Hypothalamus (tissue), 51 donors: ENCODE results near the gene ANKRD34A.

Experiments used
- DNase-seq, 51 donors: peaks; one replicate each; lab custom pipeline; 2025; lab: John Stamatoyannopoulos, UW

ANKRD34A gene

DNA sequence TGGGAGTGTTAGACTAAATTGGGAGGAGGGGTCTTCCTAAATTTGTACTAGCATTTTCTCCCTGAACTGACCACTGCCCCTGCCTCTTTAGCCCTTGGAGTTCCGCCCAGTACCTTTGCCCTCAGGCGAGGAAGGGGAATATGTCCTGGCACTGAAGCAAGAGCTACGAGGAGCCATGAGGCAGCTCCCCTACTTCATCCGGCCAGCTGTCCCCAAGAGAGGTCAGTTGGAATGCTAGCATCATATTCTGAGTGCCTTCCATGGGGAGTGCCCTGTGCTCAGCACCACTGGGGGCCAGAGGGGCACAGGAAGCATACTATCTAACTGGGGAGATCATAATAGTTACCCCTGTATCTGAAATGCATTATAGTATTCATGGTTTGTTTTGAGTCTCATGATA is 10.8 kb upstream of the ANKRD34A start:
- no peak for DNase-seq

DNA sequence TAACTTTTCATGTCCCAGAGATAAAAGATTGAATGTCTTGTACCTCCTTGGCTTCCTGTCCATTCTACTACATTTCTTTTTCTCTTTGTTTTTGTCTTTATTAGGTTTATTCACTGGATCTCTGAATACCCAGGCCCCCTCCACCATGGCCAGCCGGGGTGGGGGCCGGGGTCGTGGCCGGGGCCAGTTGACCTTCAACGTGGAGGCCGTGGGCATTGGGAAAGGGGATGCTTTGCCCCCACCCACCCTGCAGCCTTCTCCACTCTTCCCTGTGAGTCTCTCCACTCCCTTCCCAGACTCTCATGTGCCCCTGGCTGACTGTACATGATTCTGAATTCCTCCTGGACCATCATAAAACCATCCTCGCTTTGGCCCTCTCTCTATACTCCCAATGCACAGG is 10.3 kb upstream of the ANKRD34A start:
- no peak for DNase-seq

- no peak for DNase-seq
Observed at GRCh38 chr1:145972580-145972979, 8.2 kb upstream of the ANKRD34A start.

DNA sequence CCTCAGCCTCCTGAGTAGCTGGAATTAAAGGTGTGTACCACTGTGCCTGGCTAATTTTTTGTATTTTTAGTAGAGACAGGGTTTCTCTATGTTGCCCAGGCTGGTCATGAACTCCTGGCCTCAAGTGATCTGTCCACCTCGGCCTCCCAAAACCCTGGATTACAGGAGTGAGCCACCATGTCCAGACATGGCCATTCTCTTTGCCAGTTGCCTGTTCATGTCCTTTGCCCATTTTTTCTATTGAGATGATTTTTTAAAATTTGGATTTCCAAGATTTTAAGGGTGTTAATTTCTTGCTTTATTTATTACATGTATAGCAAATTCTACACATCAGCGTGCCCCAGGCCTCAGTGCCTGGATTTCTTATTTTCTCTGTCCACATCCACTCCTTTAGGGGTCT is 2.9 kb upstream of the ANKRD34A start:
- no peak for DNase-seq

DNA sequence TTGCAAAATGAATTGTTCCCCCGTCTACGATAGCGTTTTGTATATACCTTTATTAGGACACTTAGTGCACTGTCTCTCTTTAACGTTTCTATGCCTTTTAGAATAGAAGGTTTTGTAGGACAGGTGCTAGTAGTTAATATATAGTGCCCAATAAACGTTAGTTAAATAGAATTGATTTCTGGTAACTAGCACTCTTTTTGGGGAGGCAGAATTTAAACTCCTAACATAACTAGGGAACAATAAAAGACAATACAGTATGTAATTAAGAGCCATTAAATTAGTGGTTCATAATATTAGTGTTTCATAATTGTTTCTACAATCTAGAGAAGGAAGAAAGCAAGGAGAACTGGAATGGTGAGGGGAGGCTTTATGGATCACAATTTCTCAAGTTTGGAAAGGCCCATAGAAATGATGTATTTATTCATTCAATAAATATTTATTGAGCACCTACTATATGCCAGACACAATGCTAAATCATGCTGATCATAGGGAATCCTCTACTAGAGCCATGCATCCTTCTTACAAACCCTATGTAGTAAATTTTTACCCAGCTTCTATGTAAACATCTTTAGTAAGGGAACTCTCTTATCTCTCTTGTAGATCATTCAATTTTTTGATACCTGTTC is 857 bp upstream of the ANKRD34A start:
- no peak for DNase-seq

- DNase-seq, result peak in 1 of 51 donors; percentile 56
Observed at GRCh38 chr1:145963265-145964019, 933 bp downstream of the ANKRD34A start.

- DNase-seq, result peak in 49 of 51 donors; percentile 30 to 90 (median 67)
Observed at GRCh38 chr1:145962157-145963102, 1.9 kb downstream of the ANKRD34A start.

- DNase-seq, result peak in 43 of 51 donors; percentile 11 to 80 (median 36)
Observed at GRCh38 chr1:145961425-145962156, 2.8 kb downstream of the ANKRD34A start.

GRCh38 chr1:145961109-145961424 is 3.3 kb downstream of the ANKRD34A start:
- DNase-seq, result peak in 1 of 51 donors; percentile 32

- peak in 47 of 51 donors; percentile 24 to 87 (median 70) for DNase-seq
Observed at GRCh38 chr1:145960468-145961108, 3.8 kb downstream of the ANKRD34A start.

- DNase-seq, result peak in 4 of 51 donors; percentile 27 to 43 (median 36)
Observed at GRCh38 chr1:145959957-145960467, 4.4 kb downstream of the ANKRD34A start.

DNA sequence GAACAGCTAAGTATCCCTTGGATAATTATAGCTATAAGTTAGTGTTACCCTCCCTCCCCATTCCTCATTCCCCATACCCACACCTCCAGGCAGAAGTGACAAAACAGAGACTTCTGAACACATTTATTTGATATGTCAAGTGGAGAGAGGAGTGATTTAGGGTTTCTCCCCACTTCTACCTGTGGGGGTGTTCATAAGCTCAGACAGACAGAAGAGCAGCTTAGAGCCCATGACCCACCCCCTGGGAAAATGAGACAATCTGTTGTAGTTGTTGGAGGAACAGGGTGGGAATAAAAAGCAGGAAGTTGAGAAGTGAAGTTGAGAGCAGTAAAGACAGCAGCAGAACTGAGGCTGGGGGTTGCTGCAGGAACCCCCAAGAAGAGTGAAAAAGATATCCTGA is 5.0 kb downstream of the ANKRD34A start:
- DNase-seq, result no peak

DNA sequence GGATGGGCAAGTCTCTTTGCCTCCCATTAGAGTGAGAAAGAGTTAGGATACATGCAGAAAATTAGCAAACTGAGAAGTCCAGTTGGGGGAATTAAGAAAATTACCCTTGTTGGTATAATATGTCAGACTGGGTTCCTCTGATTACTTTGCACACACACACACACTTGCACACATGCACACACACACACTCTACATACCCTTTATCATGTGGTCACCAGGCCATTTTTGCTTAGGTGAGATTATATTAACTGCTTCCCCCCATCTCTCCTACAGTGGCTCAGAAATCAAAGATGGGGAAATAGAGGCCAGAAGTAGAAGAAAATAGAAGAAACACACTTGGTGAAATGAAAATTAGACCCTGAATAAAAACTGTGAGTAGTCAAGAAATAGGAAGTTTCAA is 5.6 kb downstream of the ANKRD34A start:
- no peak for DNase-seq

- peak; percentile 53 to 98 (median 93) for DNase-seq
Observed at GRCh38 chr1:145957443-145958319, 6.7 kb downstream of the ANKRD34A start, which contains the start of gene LIX1L. Gene LIX1L (minus strand): TSS chr1:145958017. CDS start chr1:145957927, 90 bp downstream.

DNA sequence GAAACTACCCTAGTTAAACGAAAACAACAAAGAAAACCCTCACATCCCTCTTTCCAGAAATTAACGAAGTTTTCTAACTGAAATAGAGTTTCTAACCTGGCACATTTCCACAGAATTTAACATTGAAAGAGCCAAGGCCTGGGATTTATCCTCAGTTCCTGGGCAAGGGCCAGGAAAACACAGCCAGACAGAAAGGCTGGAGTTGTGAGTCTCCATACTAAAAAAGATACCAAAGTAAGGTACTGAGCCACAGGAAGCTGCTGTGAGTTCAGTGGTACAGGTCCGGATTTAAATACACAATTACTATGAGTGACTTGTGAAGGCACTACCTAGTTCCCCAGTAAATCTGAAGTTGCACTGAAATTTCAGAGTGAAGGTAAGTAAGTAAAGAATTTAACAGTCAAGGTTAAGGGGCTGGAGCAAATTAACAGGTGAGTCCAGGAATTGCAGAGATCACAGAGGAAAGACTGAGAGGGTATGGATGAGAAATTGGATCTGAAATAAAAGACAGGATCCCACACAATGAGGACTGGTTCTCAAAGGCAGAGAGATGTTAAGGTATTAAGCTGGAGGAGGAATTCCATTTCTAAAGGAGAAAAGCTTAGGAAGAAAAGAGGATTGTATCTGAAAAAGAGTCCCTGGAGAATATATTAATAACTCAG is 7.5 kb downstream of the ANKRD34A start:
- DNase-seq, result peak in 11 of 51 donors; percentile 1 to 42 (median 11)

- no peak for DNase-seq
Observed at GRCh38 chr1:145956361-145956760, 8.0 kb downstream of the ANKRD34A start.

DNA sequence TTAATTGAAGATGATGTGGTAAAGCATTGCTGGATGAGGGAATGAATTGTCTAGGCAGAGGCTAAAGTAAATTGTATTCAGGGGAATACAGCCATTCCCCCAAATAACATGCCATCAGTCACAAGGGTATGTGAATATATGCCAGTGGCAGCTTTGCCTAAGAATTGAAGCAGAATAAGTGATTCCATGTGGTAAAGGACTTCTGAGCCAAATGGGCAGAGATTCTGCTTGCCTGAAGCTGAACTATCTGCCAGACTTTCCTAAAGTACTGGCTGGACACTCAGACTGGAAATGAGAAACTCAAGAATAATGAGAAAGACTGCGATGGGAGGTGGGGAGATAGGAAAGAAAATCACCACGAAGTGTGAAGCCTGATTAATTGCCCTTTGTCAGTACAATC is 8.9 kb downstream of the ANKRD34A start:
- peak in 5 of 51 donors; percentile 4 to 33 (median 11) for DNase-seq

DNA sequence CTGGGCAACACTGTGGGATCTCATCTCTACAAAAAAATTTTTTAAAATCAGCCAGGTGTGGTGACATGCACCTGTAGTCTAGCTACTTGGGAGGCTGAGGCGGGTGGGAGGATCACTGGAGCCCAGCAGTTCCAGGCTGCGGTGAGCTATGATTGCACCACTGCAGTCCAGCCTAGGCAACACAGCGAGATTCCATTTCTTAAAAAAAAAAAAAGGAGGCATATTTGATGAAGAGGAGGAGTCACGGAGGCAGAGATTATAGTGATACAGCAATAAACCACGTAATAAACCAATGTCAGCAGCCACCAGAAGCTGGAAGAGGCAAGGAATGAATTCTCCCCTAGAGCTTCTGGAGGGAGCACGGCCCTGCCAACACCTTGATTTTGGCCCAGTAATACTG is 10.5 kb downstream of the ANKRD34A start:
- no peak for DNase-seq
